CD8-positive, alpha-beta memory T cell (primary cell): ENCODE measurements around the gene WWP2. TPM values are rescaled to one million over a fixed set of nuclear protein-coding genes. Genes with fewer than 3 reads are reported as not detected.
"Not testable (repeated sequence)": the region's sequence is repeated elsewhere in the genome, so short reads cannot be mapped to it uniquely, and the experiment has no call there.

Source experiments
- CTCF ChIA-PET: fragments of 350-600 bp; sonication (Branson Sonifier 250); formaldehyde crosslinking; loops from one replicate; lab custom pipeline; 2021; ENCODE audit warnings: antibody characterized with exemption; lab: Charles Lee
- POLR2A ChIA-PET: fragments of 350-600 bp; sonication (Branson Sonifier 250); formaldehyde crosslinking; loops from one replicate; lab custom pipeline; 2021; ENCODE audit warnings: antibody characterized with exemption; lab: Charles Lee
- DNase-seq, 5 donors: peaks; one replicate each; pipeline versions ENCODE4 v3.0.0 to v3.0.0-alpha.2; 2020 to 2022; ENCODE audit warnings: mixed read lengths in 1 of 5
- H3K27ac ChIP-seq: one replicate; pipeline ENCODE4 v1.7.0; 2013; ENCODE audit warnings: low read depth, mild to moderate bottlenecking, low read length, moderate library complexity
- H3K27me3 ChIP-seq: 2 replicates; pipeline ENCODE4 v1.7.0; 2013; ENCODE audit warnings: low read length, mild to moderate bottlenecking; ENCODE audit not compliant: insufficient read depth, poor library complexity, severe bottlenecking
- H3K36me3 ChIP-seq: 2 replicates; pipeline ENCODE4 v1.7.0; 2013; ENCODE audit warnings: mild to moderate bottlenecking, low read length, moderate library complexity; ENCODE audit not compliant: insufficient read depth
- H3K4me1 ChIP-seq: 2 replicates; pipeline ENCODE4 v1.7.0; 2013; ENCODE audit warnings: mild to moderate bottlenecking, low read length, moderate library complexity; ENCODE audit not compliant: insufficient read depth
- H3K4me3 ChIP-seq: 2 replicates; pipeline ENCODE4 v1.7.0; 2013; ENCODE audit warnings: mild to moderate bottlenecking, low read length
- H3K9me3 ChIP-seq: 2 replicates; pipeline ENCODE4 v1.7.0; 2013; ENCODE audit warnings: mild to moderate bottlenecking, low read length
- H3K27ac Mint-ChIP-seq, 8 donors: one replicate each; pipeline ENCODE4 v1.8.0; 2020 to 2021; ENCODE audit warnings: mixed read lengths in 8 of 8, mild to moderate bottlenecking in 6 of 8, inconsistent platforms in 3 of 8, moderate library complexity in 3 of 8
- H3K27me3 Mint-ChIP-seq, 2 donors: one replicate each; pipeline ENCODE4 v1.8.0; 2020 to 2021; ENCODE audit warnings: mixed read lengths in 2 of 2, mild to moderate bottlenecking in 1 of 2, moderate library complexity in 1 of 2
- H3K36me3 Mint-ChIP-seq, 3 donors: one replicate each; pipeline ENCODE4 v1.8.0; 2020 to 2021; ENCODE audit warnings: mixed read lengths in 3 of 3, inconsistent platforms in 1 of 3, mild to moderate bottlenecking in 1 of 3
- H3K4me1 Mint-ChIP-seq, 3 donors: one replicate each; pipeline ENCODE4 v1.8.0; 2020 to 2021; ENCODE audit warnings: mixed read lengths in 3 of 3, inconsistent platforms in 1 of 3, mild to moderate bottlenecking in 1 of 3
- H3K4me3 Mint-ChIP-seq, 7 donors: one replicate each; pipeline ENCODE4 v1.8.0; 2020 to 2021; ENCODE audit warnings: mixed read lengths in 7 of 7, mild to moderate bottlenecking in 6 of 7, moderate library complexity in 4 of 7, inconsistent platforms in 2 of 7
- H3K9me3 Mint-ChIP-seq, 5 donors: one replicate each; pipeline ENCODE4 v1.8.0; 2020 to 2022; ENCODE audit warnings: mixed read lengths in 5 of 5, mild to moderate bottlenecking in 3 of 5, moderate library complexity in 2 of 5, inconsistent platforms in 1 of 5
- polyA plus RNA-seq: library from polyadenylated mRNA; unstranded; fragments of 300-500 nt; fragmentation: Illumina TruSeq; gene quantifications from one replicate; pipeline ENCODE4 v1.2.3, GENCODE V29; 2021
- total RNA-seq, 2 experiments: library from RNA; stranded (reverse); gene quantifications; one replicate each; pipeline ENCODE4 v1.2.3, GENCODE V29; 2021

Gene WWP2
- total and polyA plus RNA-seq, 3 experiments from 2014 or later: 41.0 to 50.6 (median 46.3) TPM

- Histone ChIP-seq H3K27me3 (no peaks in the 10 kb centered on the region), H3K4me1 (no peaks in the 10 kb centered on the region), H3K4me3 (no peak overlapping the region), H3K36me3 (peaks cover 11% of the 10 kb centered on the region), H3K9me3 (no peaks in the 10 kb centered on the region), H3K27ac (no peak overlapping the region)
- Mint-ChIP-seq H3K4me1 (peaks cover 1 to 12% (median 4%) of the 10 kb centered on the region in 3 donors), H3K27ac (no peak overlapping the region), H3K4me3 (no peak overlapping the region), H3K36me3 (peaks cover 0 to 55% (median 17%) of the 10 kb centered on the region in 3 donors), H3K27me3 (no peaks in the 10 kb centered on the region), H3K9me3 (no peaks in the 10 kb centered on the region)
- DNase-seq: no peak
- ChIA-PET CTCF (no interaction called here), POLR2A (interaction anchor here (0.6 kb wide), 1 partner anchor 25 kb away, joined by 6 read pairs; no protein-coding TSS in a partner anchor)
Measured at GRCh38 chr16:69798466-69798865, 36.3 kb downstream of the WWP2 start.

GRCh38 chr16:69799611-69800031 lies 37.5 kb downstream of the WWP2 start:
- H3K4me3 Mint-ChIP-seq: no peak overlapping the region
- ChIA-PET CTCF (no interaction called here), POLR2A (no interaction called here)
- no peaks in the 10 kb centered on the region for H3K27me3 Mint-ChIP-seq
- peak overlapping the region in 2 of 8 donors; percentile 29 to 60 for H3K27ac Mint-ChIP-seq
- DNase-seq: no peak
- Histone ChIP-seq H3K4me1 (no peaks in the 10 kb centered on the region), H3K4me3 (no peak overlapping the region), H3K9me3 (no peaks in the 10 kb centered on the region), H3K27ac (no peak overlapping the region), H3K27me3 (no peaks in the 10 kb centered on the region), H3K36me3 (peaks cover 11% of the 10 kb centered on the region)
- peaks cover 0 to 60% (median 17%) of the 10 kb centered on the region in 3 donors for H3K36me3 Mint-ChIP-seq
- H3K4me1 Mint-ChIP-seq: peaks cover 1 to 12% (median 4%) of the 10 kb centered on the region in 3 donors
- no peaks in the 10 kb centered on the region for H3K9me3 Mint-ChIP-seq

GRCh38 chr16:69804297-69804696 lies 42.2 kb downstream of the WWP2 start:
- CTCF ChIA-PET: no interaction called here
- no peaks in the 10 kb centered on the region for H3K27me3 Mint-ChIP-seq

GRCh38 chr16:69806776-69807175 lies 44.6 kb downstream of the WWP2 start:
- H3K27me3 ChIP-seq, H3K27ac ChIP-seq, H3K4me1 ChIP-seq, H3K9me3 Mint-ChIP-seq, H3K9me3 ChIP-seq, DNase-seq, H3K27ac Mint-ChIP-seq, H3K4me1 Mint-ChIP-seq, H3K27me3 Mint-ChIP-seq, H3K4me3 Mint-ChIP-seq, H3K36me3 ChIP-seq, H3K4me3 ChIP-seq: not testable (repeated sequence)
- POLR2A ChIA-PET: interaction anchor here (0.6 kb wide), 2 partner anchors 11 to 73 kb away, joined by 3 read pairs; no protein-coding TSS in a partner anchor
- CTCF ChIA-PET: interaction anchor here (1.2 kb wide), 2 partner anchors 11 to 13 kb away, joined by 3 read pairs; no protein-coding TSS in a partner anchor
- H3K36me3 Mint-ChIP-seq: peaks cover 0 to 57% (median 5%) of the 10 kb centered on the region in 3 donors

More at GRCh38 chr16:69804297-69804696, 42.2 kb downstream of the WWP2 start:
- Histone ChIP-seq H3K4me3 (no peak overlapping the region), H3K9me3 (no peaks in the 10 kb centered on the region), H3K36me3 (peaks cover 8% of the 10 kb centered on the region), H3K27ac (no peak overlapping the region), H3K4me1 (no peaks in the 10 kb centered on the region), H3K27me3 (no peaks in the 10 kb centered on the region)
- Mint-ChIP-seq H3K36me3 (peaks cover 0 to 59% (median 13%) of the 10 kb centered on the region in 3 donors), H3K4me1 (no peaks in the 10 kb centered on the region), H3K27ac (peak overlapping the region in 1 of 8 donors; percentile 47), H3K9me3 (no peaks in the 10 kb centered on the region), H3K4me3 (no peak overlapping the region)
- POLR2A ChIA-PET: no interaction called here
- no peak for DNase-seq

GRCh38 chr16:69812688-69813014 lies 50.5 kb downstream of the WWP2 start:
- CTCF ChIA-PET: no interaction called here
- no peak overlapping the region for H3K4me3 Mint-ChIP-seq

GRCh38 chr16:69814078-69814477 lies 51.9 kb downstream of the WWP2 start:
- Mint-ChIP-seq H3K4me1 (peaks cover 2 to 8% (median 4%) of the 10 kb centered on the region in 3 donors), H3K27ac (peak overlapping the region in 1 of 8 donors; percentile 6), H3K9me3 (peaks cover 0 to 4% (median 0%) of the 10 kb centered on the region in 5 donors), H3K4me3 (no peak overlapping the region), H3K36me3 (peaks cover 11 to 57% (median 21%) of the 10 kb centered on the region in 3 donors), H3K27me3 (no peaks in the 10 kb centered on the region)
- no peak for DNase-seq
- Histone ChIP-seq H3K9me3 (no peaks in the 10 kb centered on the region), H3K27me3 (no peaks in the 10 kb centered on the region), H3K27ac (no peak overlapping the region), H3K36me3 (peaks cover 11% of the 10 kb centered on the region), H3K4me1 (no peaks in the 10 kb centered on the region), H3K4me3 (no peak overlapping the region)
- ChIA-PET CTCF (no interaction called here), POLR2A (no interaction called here)

More at GRCh38 chr16:69812688-69813014, 50.5 kb downstream of the WWP2 start:
- Histone ChIP-seq H3K9me3 (no peaks in the 10 kb centered on the region), H3K27me3 (no peaks in the 10 kb centered on the region), H3K27ac (peak overlapping the region; percentile 27), H3K4me1 (no peaks in the 10 kb centered on the region), H3K36me3 (peaks cover 12% of the 10 kb centered on the region), H3K4me3 (no peak overlapping the region)
- H3K36me3 Mint-ChIP-seq: peaks cover 5 to 55% (median 9%) of the 10 kb centered on the region in 3 donors
- no peak for DNase-seq
- H3K27me3 Mint-ChIP-seq: no peaks in the 10 kb centered on the region
- peaks cover 1 to 8% (median 4%) of the 10 kb centered on the region in 3 donors for H3K4me1 Mint-ChIP-seq
- POLR2A ChIA-PET: no interaction called here
- no peak overlapping the region for H3K27ac Mint-ChIP-seq
- H3K9me3 Mint-ChIP-seq: no peaks in the 10 kb centered on the region

- Mint-ChIP-seq H3K27me3 (no peaks in the 10 kb centered on the region), H3K4me3 (no peak overlapping the region), H3K36me3 (peaks cover 14 to 57% (median 26%) of the 10 kb centered on the region in 3 donors), H3K9me3 (peaks cover 0 to 4% (median 0%) of the 10 kb centered on the region in 5 donors), H3K4me1 (peaks cover 2 to 8% (median 4%) of the 10 kb centered on the region in 3 donors), H3K27ac (no peak overlapping the region)
- H3K4me3 ChIP-seq: no peak overlapping the region
- no peak for DNase-seq
- no peaks in the 10 kb centered on the region for H3K9me3 ChIP-seq
- H3K27ac ChIP-seq: no peak overlapping the region
- H3K36me3 ChIP-seq: peaks cover 9% of the 10 kb centered on the region
- POLR2A ChIA-PET: no interaction called here
- no peaks in the 10 kb centered on the region for H3K4me1 ChIP-seq
- CTCF ChIA-PET: interaction anchor here (0.7 kb wide), 1 partner anchor 13 kb away, joined by 3 read pairs; no protein-coding TSS in a partner anchor
- no peaks in the 10 kb centered on the region for H3K27me3 ChIP-seq
Measured at GRCh38 chr16:69814561-69814960, 52.4 kb downstream of the WWP2 start.

- H3K9me3 Mint-ChIP-seq: not testable (repeated sequence)
- POLR2A ChIA-PET: interaction anchor here (0.6 kb wide), 1 partner anchor 9 kb away, joined by 3 read pairs; no protein-coding TSS in a partner anchor
Measured at GRCh38 chr16:69815216-69815883, 53.2 kb downstream of the WWP2 start.

More at GRCh38 chr16:69815216-69815883, 53.2 kb downstream of the WWP2 start:
- CTCF ChIA-PET: interaction anchor here (0.7 kb wide), 1 partner anchor 14 kb away, joined by 3 read pairs; no protein-coding TSS in a partner anchor
- H3K27ac Mint-ChIP-seq, H3K27ac ChIP-seq, H3K27me3 ChIP-seq, H3K36me3 ChIP-seq, H3K4me1 ChIP-seq, H3K9me3 ChIP-seq, H3K4me3 Mint-ChIP-seq, H3K27me3 Mint-ChIP-seq, DNase-seq, H3K4me1 Mint-ChIP-seq, H3K4me3 ChIP-seq: not testable (repeated sequence)
- H3K36me3 Mint-ChIP-seq: peaks cover 14 to 54% (median 26%) of the 10 kb centered on the region in 3 donors
